SK-MEL-5 (cell line): ENCODE measurements around the gene TPX2. TPM values are rescaled to one million over a fixed set of nuclear protein-coding genes. Genes with fewer than 3 reads are reported as not detected.

Experiments used
- DNase-seq: peaks from one replicate; pipeline ENCODE4 v3.0.0-alpha.2; 2016; ENCODE audit warnings: low read depth, low spot score
- in situ Hi-C: cut with HindIII; loops from 2 replicates; pipeline ENCODE4 v1.10.0; 2016; ENCODE audit warnings: low sequenced_read_pairs, high pct_unique_total_duplicates, low pct_unique_long_range_greater_than_20kb
- total RNA-seq: library from RNA; depleted of rRNA; stranded (reverse); fragments of >200 nt; shearing (Covaris generic); gene quantifications from 2 replicates; pipeline ENCODE4 v1.2.3, GENCODE V29; 2014

Gene TPX2
- total RNA-seq, 1 experiment from 2014 or later: 74.2 TPM

DNA sequence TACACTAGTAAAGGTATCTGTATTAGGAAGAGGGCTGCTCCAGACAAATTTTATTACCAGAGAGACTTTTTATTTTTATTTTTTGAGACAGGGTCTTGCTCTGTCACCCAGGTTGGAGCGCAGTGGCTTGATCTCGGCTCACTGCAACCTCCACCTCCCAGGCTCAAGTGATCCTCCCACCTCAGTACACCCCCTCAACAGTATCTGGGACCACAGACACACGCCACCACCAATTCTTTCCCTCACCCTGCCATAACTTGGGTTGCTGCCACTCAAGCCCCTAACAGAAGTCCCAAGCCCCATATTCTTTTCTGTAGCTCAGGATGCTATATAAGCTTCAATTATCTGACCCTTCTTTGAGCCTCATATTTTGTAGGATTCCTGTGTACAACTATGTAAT, 23.3 kb upstream of the TPX2 start:
- DNase-seq: no peak
- in situ Hi-C loops: no loop called here

DNA sequence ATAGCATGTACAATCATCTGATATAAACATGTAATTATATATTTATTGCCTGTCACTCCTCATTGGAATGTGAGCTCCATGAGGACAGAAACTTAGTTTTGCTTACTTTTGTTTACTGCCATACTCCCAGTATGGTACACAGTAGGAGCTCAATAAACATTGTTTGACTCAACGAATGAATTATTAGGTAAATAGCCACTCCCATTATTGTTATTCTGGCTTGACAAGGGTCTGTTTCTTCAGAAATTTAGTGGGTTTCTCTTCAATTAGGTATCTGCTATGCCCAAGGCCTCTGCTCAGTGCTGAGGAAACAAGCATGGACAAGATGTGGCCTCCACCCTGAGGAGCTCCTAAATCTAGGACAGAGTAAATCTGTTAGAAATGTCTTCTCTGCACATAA, 22.7 kb upstream of the TPX2 start:
- in situ Hi-C loops: no loop called here
- no peak for DNase-seq

DNA sequence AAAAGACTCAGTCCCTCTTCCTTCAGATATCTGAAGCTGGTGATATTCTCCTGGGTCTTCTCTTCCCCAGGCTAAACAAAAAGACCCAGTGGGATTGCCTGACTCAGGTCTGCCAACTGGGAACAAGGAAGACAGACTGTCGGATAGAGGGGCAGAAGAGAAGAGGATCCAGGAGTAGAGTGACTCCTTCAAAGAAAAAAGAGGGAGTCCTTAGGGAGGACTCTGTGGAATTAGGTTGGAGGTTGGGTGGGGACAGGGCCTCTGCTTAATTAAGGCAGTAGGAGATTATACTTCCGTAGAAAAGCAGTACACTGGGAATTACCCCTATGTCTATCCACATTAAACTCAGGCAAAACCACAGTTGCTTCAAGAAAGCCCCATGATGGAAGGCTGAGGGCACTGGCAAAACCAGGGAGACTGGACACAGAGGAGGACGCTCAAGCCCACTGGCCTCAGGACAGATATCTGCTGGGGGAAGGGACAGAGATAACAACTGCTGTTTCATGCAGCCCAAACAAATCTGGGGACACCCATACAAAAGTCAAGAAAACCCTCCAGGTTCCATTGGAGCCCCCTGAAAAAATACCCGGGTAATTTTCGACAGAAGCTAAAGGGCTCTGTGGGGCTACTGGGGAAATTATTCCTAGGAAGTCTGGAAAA, 22.1 kb upstream of the TPX2 start:
- DNase-seq: no peak
- in situ Hi-C loops: no loop called here

DNA sequence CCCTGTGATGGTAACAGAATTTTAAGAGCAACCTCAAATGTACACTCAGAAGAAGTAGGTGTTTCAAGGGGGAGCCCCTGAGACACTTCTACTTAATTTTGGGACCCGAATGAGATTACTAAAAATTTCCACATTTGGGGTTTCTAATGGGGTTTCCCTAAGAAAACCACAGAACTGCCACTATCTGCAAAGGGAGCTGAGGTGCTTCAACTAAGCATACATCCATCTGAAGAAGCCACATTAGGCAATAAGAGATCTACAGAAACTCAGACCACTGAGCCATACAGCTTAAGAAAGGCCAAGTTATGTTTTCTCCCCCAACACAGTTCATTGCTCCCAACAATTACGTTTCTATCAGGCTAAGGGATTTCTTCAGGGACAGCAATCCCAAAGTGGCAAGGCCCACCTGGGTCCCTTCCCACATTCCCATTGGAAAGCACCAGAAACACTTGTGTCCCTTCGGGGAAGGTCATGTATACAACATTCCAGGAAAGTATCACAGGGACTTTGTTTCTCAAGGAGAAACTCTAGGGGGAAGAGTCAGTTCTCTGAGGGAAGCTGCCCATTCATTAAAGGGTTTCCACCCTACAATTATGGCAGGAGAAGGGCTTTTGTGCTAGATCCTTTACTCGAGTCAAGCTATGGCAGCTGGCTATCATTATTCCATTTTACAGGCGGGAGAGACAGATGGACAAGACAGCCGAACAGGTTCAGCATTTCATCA, 21.4 kb upstream of the TPX2 start:
- no peak for DNase-seq
- in situ Hi-C loops: no loop called here

DNA sequence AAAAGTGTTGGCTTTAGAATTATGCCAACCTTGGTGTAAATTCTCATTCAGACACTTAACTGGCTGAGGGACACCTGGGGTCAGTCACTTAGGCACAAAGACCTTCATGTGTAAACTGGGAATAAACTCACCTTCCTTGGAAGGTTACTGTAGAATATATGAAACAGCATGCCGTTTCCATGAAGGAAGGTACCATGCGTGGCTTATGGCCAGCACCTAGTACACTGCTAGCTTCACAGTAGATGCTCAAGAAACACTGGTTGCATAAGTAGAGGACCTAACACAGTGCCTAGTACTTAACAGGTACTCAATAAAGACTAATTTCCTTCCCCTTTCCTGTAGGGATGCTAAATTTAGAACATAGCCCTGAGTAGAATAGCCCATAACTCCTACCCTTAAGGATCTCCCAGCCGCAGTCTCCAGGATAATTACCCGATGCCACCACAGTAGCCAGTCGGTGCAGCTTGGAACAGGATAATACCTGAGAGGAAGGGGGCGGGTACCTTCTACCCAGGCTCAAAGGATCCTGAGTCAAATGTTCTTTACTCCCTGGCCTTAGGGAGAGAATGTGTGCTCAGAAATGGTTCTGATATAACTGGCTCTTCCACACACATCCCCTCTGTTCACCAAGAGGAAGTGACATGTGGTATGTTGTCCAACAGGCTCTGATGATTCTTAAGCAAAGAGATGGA, 20.0 kb upstream of the TPX2 start:
- in situ Hi-C loops: no loop called here
- DNase-seq: no peak

DNA sequence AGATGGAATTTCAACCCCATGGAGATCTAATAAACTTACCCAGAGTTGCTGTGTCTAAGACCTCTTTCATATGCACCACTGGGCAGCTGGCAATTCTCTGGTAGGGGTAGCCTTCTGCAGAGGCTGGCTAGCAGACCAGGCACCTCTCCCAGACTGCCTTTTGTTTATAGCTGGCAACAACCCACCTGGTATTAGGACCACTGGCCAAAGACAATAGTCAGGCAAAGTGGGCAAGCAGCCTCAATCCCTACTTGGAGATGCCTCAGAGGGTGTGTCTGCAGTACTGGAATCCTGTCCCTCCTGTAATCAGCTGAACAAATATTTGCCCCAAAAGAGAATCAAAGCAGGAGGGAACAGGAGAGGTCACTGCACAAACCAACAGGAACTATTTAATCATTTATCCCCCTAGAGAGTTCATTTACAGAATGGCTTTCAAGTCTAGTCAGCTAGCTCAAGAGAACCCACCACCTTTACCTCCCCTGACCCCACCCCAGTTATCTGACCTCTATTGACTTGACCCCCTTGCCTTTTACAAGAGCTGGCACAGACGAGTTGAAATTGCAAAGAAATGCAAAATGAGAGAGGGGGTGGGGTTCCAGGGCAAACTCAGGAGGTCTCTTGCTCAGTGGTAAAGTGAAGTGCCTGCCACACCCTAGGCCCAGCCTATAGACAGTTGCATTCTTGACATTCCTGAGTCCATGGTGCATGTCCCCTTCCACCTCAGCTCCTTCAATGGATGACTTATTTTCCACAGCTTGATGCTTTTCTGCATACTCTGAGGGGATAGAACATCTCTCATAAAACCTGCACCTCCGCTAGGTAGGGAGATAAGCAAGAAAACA, 19.2 kb upstream of the TPX2 start:
- in situ Hi-C loops: no loop called here
- DNase-seq: no peak

DNA sequence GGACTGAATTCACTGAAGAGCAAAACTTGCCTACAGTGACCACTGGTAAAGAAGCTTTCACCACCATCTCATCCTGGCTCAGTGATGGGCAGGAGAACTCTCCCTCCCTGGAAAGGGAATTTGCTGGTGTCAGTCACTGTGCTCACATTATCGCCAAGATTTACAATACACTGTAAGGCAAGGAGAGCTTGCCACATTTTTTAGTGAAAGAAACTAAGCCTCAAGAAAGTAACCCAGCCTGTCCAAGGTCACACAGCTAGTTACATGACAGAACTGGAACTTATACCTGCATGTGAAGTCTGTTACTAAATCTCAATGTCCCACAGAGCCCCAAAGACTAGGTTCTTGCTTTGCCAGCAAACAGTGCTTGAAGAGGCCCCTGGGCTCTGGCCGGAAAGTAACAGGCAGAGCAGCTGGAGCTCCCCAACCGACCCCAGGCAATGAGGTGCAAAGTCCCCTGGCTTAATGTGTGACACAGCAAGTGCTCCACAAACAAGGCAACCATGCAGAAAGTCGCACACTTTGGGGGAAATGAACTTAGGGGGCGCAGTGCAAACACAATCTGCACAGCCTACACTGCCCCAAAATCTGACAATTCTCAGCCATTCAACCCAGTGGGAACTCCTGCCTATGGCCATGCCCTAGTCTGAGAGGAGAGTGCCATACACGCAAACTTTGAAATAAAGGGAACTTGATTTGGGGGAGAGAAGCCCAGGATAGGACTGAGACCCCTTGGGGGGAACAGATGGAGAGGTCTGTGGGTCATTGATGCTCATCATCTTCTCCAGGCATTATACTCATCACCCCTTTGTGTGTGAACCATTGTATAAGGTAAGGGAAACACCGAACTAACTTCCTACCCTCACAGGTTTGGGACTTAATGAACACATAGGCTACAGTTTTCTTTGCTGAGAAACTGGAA, 18.3 kb upstream of the TPX2 start:
- in situ Hi-C loops: no loop called here
- no peak for DNase-seq

DNA sequence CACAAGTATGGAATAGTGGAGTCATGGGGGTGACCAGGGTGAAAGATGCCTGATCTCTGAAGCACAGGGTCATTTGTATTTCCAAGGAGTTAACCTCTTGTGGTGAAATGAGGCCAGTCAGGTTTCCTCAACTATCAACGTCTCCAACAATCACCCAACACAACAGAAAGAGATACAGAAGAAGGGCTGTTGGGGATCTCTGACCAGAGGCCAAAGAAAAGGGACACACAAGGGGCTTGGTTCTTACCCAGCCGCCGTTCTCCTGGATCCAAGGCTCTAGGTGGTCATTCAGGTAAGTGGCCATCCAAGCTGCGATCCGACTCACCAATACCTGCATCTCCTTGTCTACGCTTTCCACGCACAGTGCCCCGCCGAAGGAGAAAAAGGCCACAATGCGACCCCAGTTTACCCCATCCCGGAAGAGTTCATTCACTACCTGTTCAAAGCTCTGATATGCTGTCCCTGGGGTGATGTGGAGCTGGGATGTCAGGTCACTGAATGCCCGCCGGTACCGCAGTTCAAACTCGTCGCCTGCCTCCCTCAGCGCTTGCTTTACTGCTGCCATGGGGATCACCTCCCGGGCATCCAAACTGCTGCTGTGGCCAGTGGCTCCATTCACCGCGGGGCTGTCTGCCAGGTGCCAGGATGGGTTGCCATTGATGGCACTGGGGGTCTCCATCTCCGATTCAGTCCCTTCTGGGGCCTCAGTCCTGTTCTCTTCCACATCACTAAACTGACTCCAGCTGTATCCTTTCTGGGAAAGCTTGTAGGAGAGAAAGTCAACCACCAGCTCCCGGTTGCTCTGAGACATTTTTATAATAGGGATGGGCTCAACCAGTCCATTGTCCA, 17.5 kb upstream of the TPX2 start:
- in situ Hi-C loops: no loop called here
- DNase-seq: no peak

DNA sequence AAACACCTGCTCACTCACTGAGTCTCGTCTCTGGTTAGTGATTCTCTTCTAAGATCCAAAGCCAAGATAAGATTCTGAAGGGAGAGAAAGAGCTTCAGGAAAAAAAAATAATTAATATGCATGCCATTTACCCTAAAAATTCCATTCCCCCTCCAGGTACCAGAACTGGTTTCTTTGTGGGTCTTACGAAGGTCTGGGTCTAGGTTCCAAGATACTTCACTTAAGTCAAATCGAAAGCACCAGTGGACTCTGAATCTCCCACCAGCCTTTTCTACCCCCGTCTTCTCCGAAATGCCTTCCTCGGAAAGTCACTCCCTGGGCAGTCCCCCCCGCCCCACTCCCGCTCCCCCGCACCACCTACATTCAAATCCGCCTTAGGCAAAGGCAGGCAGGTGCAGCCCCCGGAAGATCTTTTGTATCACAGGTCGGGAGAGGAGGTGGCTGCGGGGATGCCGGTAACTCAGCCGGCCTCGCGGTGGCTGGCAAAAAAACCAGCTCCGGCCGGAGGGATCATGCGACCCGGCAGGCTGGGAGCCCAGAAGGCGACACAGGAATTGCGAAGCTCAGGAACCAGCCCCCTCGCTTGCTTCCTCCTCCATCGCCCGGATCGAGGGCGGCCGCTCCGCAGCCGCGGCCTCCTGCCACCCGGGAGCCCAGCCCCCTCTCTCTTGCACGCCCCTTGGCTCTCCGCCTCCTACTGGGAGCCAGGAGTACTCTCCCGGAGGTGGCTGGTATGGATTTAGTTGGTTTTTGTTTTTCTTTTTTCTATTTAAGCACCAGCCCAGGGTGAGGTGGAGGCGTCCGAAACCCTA, 16.6 kb upstream of the TPX2 start, which contains the start of gene BCL2L1:
Gene BCL2L1 (minus strand): TSS at position 612 of the 812 bp plus-strand sequence. CDS start 650 bp downstream, outside the sequence.
- peak; percentile 74 for DNase-seq
- in situ Hi-C loops: no loop called here

DNA sequence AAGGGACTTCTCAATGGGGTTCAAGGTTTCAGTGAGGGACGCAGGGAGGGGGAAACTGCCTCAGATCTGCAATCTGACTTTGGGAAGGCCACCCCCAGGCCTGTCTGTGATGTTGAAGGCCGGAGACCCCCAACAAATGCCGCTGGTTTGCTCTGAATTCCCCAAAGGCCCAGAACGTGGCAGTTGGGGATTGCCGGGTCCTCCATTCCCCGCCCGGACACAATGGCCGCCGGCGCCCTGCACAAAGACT, 16.1 kb upstream of the TPX2 start:
- in situ Hi-C loops: no loop called here

DNA sequence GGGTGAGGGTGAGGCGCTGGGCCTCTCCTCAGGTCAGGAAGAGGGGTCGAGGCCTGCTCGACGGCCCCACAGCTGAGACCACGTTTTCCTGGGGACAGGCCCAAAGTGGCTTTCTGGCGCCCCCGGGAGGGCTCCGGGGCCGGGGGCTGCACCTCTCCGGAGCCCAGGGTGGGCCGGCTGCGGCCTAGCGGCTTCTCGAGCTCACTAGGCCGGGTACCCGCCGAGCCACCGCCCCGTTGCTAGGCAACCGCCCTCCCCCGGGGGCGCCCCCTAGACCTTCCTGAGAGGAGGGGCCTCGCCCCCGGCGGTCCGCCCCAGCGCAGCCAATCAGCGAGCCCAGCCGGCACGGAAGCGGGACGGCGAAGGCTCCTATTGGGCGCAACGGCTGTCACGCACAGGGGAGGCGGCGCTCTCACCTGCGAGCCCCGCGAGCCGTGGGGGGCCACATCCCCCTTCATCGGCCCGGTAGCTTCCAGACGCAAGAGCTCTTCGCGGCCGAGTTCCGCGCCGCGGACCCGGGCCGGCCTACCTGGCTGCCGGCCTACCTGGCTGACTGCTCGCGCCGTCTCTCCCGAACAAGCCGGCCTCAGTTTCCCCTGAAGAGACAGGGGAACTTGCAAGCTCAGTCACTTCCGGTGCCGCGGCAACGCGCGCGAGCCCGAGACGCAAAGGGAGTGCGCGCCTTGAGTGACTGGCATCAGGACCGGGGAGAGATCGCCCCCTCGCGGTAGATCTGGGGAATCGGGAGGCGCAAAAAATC, 15.6 kb upstream of the TPX2 start:
- in situ Hi-C loops: no loop called here
- peak; percentile 96 for DNase-seq

More for the DNA sequence above, 16.1 kb upstream of the TPX2 start:
- no peak for DNase-seq

DNA sequence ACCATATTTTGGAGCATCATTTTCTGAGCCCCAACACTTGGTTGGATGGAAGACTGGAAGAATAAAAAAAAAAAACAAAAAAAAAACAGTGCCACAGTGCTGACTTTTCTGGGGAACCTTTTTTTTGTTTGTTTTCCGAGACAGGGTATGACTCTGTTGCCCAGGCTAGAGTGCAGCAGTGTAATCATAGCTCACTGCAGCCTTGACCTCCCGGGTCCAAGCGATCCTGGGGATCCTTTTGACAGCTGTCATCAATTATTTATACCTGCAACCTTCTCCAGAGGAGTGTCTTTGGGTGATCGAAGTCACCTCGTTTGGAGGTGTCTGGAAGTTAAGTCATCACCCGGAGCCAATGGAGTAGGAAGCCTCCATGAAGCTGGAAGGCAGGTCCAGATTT, 7.8 kb upstream of the TPX2 start:
- in situ Hi-C loops: no loop called here
- no peak for DNase-seq

DNA sequence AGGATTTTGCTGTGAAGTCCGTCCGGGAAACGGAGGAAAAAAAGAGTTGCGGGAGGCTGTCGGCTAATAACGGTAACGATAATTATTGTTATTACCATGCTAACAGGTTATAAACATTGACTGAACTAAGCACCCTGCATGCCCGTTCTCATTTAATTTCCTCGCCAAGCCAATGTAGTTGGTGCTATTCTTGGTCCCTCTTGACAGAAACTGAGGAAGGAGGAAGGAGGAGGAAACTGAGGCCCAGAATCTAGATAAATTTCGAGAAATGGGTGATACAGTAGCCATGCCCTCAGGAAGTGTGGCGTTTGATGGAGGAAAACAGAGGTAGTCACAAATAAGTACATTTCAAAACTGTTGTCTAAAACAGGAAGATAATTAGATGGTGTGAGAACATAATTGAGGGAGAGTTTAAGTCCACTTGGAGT, 474 bp downstream of the TPX2 start:
- in situ Hi-C loops: no loop called here
- DNase-seq: no peak

DNA sequence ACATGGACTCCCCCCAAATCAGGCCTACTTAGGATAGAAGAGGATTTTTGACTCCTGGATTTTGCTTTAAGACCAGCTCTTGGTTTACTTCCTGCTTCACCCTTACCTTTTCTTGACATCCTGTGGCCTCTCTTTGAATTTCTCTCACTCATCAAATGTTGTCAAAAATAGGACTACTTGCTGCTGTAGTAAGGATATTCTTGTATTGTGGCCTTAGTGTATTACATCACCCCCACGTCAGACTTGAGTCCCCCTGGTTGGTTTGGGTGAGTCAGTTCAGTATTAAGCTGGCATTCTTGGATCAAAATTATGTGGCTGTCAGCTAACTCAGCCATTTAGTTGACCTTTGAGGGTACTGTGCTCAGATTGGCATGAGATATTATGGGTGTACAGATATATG, 1.1 kb downstream of the TPX2 start:
- no peak for DNase-seq
- in situ Hi-C loops: no loop called here
